Skeletal muscle satellite cell (primary cell): ENCODE data around the gene CMTM8. TPM values are rescaled to one million over a fixed set of nuclear protein-coding genes. Genes with fewer than 3 reads are reported as not detected.
A peak's percentile ranks its signal among the peaks of the same experiment; 100 is the strongest.

Experiments
- H3K27me3 ChIP-seq: 2 replicates; pipeline ENCODE4 v1.7.0; 2013; ENCODE audit warnings: low read length; ENCODE audit not compliant: control insufficient read depth, insufficient read depth
- H3K36me3 ChIP-seq: 2 replicates; pipeline ENCODE4 v1.7.0; 2013; ENCODE audit warnings: mild to moderate bottlenecking, control low read depth, low read length; ENCODE audit not compliant: insufficient read depth
- H3K4me1 ChIP-seq: 2 replicates; pipeline ENCODE4 v1.7.0; 2013; ENCODE audit warnings: low read length; ENCODE audit not compliant: control insufficient read depth, insufficient read depth
- H3K4me2 ChIP-seq: 2 replicates; pipeline ENCODE4 v1.7.0; 2013; ENCODE audit warnings: mild to moderate bottlenecking, low read length
- H3K4me3 ChIP-seq: 2 replicates; pipeline ENCODE4 v1.7.0; 2013; ENCODE audit warnings: low read length
- H3K9ac ChIP-seq: 2 replicates; pipeline ENCODE4 v1.7.0; 2013; ENCODE audit warnings: mild to moderate bottlenecking, low read depth, low read length, moderate library complexity
- H3K9me3 ChIP-seq: replicated peaks from 2 replicates; pipeline ENCODE4 v1.7.0; 2013; ENCODE audit warnings: mild to moderate bottlenecking, control low read depth, low read length
- small RNA-seq: library from RNA; depleted of rRNA; stranded (forward); fragments of <200 nt; gene quantifications from one replicate; pipeline ENCODE3, GENCODE V24; 2012

CMTM8 gene

GRCh38 chr3:32405711-32406323 lies 167.3 kb downstream of the CMTM8 start:
- peaks cover 12% of the 10 kb centered on the region for H3K4me1 ChIP-seq
- no peak overlapping the region for H3K4me2 ChIP-seq
- H3K9ac ChIP-seq, result no peak overlapping the region
- no peaks in the 10 kb centered on the region for H3K36me3 ChIP-seq
- no peaks in the 10 kb centered on the region for H3K27me3 ChIP-seq
- no peaks in the 10 kb centered on the region for H3K9me3 ChIP-seq
- H3K4me3 ChIP-seq, result no peak overlapping the region

GRCh38 chr3:32406486-32407408 lies 168.3 kb downstream of the CMTM8 start:
- Histone ChIP-seq H3K9ac (no peak overlapping the region), H3K4me3 (no peak overlapping the region), H3K9me3 (no peaks in the 10 kb centered on the region), H3K36me3 (no peaks in the 10 kb centered on the region), H3K4me1 (peaks cover 3% of the 10 kb centered on the region), H3K4me2 (no peak overlapping the region), H3K27me3 (no peaks in the 10 kb centered on the region)

- no peaks in the 10 kb centered on the region for H3K9me3 ChIP-seq
- no peak overlapping the region for H3K4me2 ChIP-seq
- H3K4me1 ChIP-seq, result peaks cover 10% of the 10 kb centered on the region
- H3K9ac ChIP-seq, result no peak overlapping the region
- H3K27me3 ChIP-seq, result no peaks in the 10 kb centered on the region
- no peak overlapping the region for H3K4me3 ChIP-seq
- no peaks in the 10 kb centered on the region for H3K36me3 ChIP-seq
Measured at GRCh38 chr3:32410367-32411246, 172.1 kb downstream of the CMTM8 start.

- Histone ChIP-seq H3K4me2 (no peak overlapping the region), H3K36me3 (no peaks in the 10 kb centered on the region), H3K4me3 (no peak overlapping the region), H3K9me3 (no peaks in the 10 kb centered on the region), H3K27me3 (no peaks in the 10 kb centered on the region), H3K9ac (no peak overlapping the region), H3K4me1 (peaks cover 10% of the 10 kb centered on the region)
Measured at GRCh38 chr3:32411442-32411841, 173.0 kb downstream of the CMTM8 start.

GRCh38 chr3:32412887-32413286 lies 174.4 kb downstream of the CMTM8 start:
- H3K9ac ChIP-seq, result no peak overlapping the region
- no peak overlapping the region for H3K4me3 ChIP-seq
- no peaks in the 10 kb centered on the region for H3K9me3 ChIP-seq
- H3K27me3 ChIP-seq, result no peaks in the 10 kb centered on the region
- no peak overlapping the region for H3K4me2 ChIP-seq
- H3K36me3 ChIP-seq, result no peaks in the 10 kb centered on the region
- peaks cover 10% of the 10 kb centered on the region for H3K4me1 ChIP-seq

- peak overlapping the region; percentile 46 for H3K4me2 ChIP-seq
- H3K4me1 ChIP-seq, result peaks cover 10% of the 10 kb centered on the region
- no peaks in the 10 kb centered on the region for H3K36me3 ChIP-seq
- H3K9me3 ChIP-seq, result no peaks in the 10 kb centered on the region
- no peaks in the 10 kb centered on the region for H3K27me3 ChIP-seq
- no peak overlapping the region for H3K4me3 ChIP-seq
- H3K9ac ChIP-seq, result no peak overlapping the region
Measured at GRCh38 chr3:32413845-32414521, 175.5 kb downstream of the CMTM8 start.

GRCh38 chr3:32414522-32415202 lies 176.2 kb downstream of the CMTM8 start:
- Histone ChIP-seq H3K27me3 (no peaks in the 10 kb centered on the region), H3K4me1 (peaks cover 10% of the 10 kb centered on the region), H3K4me2 (peak overlapping the region; percentile 46), H3K9ac (no peak overlapping the region), H3K36me3 (no peaks in the 10 kb centered on the region), H3K9me3 (no peaks in the 10 kb centered on the region), H3K4me3 (no peak overlapping the region)

- Histone ChIP-seq H3K4me1 (peaks cover 37% of the 10 kb centered on the region), H3K36me3 (no peaks in the 10 kb centered on the region), H3K4me3 (no peak overlapping the region), H3K9me3 (no peaks in the 10 kb centered on the region), H3K4me2 (no peak overlapping the region), H3K9ac (no peak overlapping the region), H3K27me3 (no peaks in the 10 kb centered on the region)
Measured at GRCh38 chr3:32419742-32420125, 181.3 kb downstream of the CMTM8 start.

Small RNA genes lying within 50 kb of the gene (small RNA-seq; reads per million reads assigned to genes)
- not detected for gene AC097639.2
